Measurements from ENCODE around the gene FEZF1.

FEZF1 gene

GRCh38 chr7:122327969-122328368 lies 23.4 kb upstream of the FEZF1 start:
- Histone ChIP-seq H3K27ac (ENCODE audit: insufficient read depth, low read length, poor library complexity, severe bottlenecking) (no peak overlapping the region), H3K36me3 (ENCODE audit: control insufficient read depth, insufficient read depth, low read length) (no peaks in the 10 kb centered on the region), H3K4me3 (ENCODE audit: insufficient read depth, low read depth, low read length, poor library complexity, severe bottlenecking) (no peak overlapping the region), H3K9me3 (ENCODE audit: control insufficient read depth, low read length) (no peaks in the 10 kb centered on the region), H3K27me3 (replicated peaks; ENCODE audit: control insufficient read depth, insufficient read depth, low read length, poor library complexity, severe bottlenecking) (no peaks in the 10 kb centered on the region), H3K4me1 (ENCODE audit: control insufficient read depth, insufficient read depth, low read length, poor library complexity, severe bottlenecking) (no peaks in the 10 kb centered on the region)
- DNase-seq: no peak

GRCh38 chr7:122316467-122317388 lies 12.2 kb upstream of the FEZF1 start:
- no peak overlapping the region for H3K27ac ChIP-seq (ENCODE audit: insufficient read depth, low read length, poor library complexity, severe bottlenecking)
- H3K4me1 ChIP-seq (ENCODE audit: control insufficient read depth, insufficient read depth, low read length, poor library complexity, severe bottlenecking): no peaks in the 10 kb centered on the region
- no peaks in the 10 kb centered on the region for H3K9me3 ChIP-seq (ENCODE audit: control insufficient read depth, low read length)
- DNase-seq: no peak
- peaks cover 17% of the 10 kb centered on the region for H3K27me3 ChIP-seq (replicated peaks; ENCODE audit: control insufficient read depth, insufficient read depth, low read length, poor library complexity, severe bottlenecking)
- no peaks in the 10 kb centered on the region for H3K36me3 ChIP-seq (ENCODE audit: control insufficient read depth, insufficient read depth, low read length)
- H3K4me3 ChIP-seq (ENCODE audit: insufficient read depth, low read depth, low read length, poor library complexity, severe bottlenecking): no peak overlapping the region

- Histone ChIP-seq H3K27me3 (replicated peaks; ENCODE audit: control insufficient read depth, insufficient read depth, low read length, poor library complexity, severe bottlenecking) (peaks cover 22% of the 10 kb centered on the region), H3K27ac (ENCODE audit: insufficient read depth, low read length, poor library complexity, severe bottlenecking) (no peak overlapping the region), H3K4me3 (ENCODE audit: insufficient read depth, low read depth, low read length, poor library complexity, severe bottlenecking) (no peak overlapping the region), H3K36me3 (ENCODE audit: control insufficient read depth, insufficient read depth, low read length) (no peaks in the 10 kb centered on the region), H3K4me1 (ENCODE audit: control insufficient read depth, insufficient read depth, low read length, poor library complexity, severe bottlenecking) (no peaks in the 10 kb centered on the region), H3K9me3 (ENCODE audit: control insufficient read depth, low read length) (no peaks in the 10 kb centered on the region)
- DNase-seq: no peak
Measured at GRCh38 chr7:122315507-122316466, 11.2 kb upstream of the FEZF1 start.

- DNase-seq: no peak
- H3K4me3 ChIP-seq (ENCODE audit: insufficient read depth, low read depth, low read length, poor library complexity, severe bottlenecking): no peak overlapping the region
- no peaks in the 10 kb centered on the region for H3K4me1 ChIP-seq (ENCODE audit: control insufficient read depth, insufficient read depth, low read length, poor library complexity, severe bottlenecking)
- H3K36me3 ChIP-seq (ENCODE audit: control insufficient read depth, insufficient read depth, low read length): no peaks in the 10 kb centered on the region
- no peak overlapping the region for H3K27ac ChIP-seq (ENCODE audit: insufficient read depth, low read length, poor library complexity, severe bottlenecking)
- H3K27me3 ChIP-seq (replicated peaks; ENCODE audit: control insufficient read depth, insufficient read depth, low read length, poor library complexity, severe bottlenecking): peaks cover 30% of the 10 kb centered on the region
- no peaks in the 10 kb centered on the region for H3K9me3 ChIP-seq (ENCODE audit: control insufficient read depth, low read length)
Measured at GRCh38 chr7:122314284-122314683, 9.7 kb upstream of the FEZF1 start.

- Histone ChIP-seq H3K36me3 (ENCODE audit: control insufficient read depth, insufficient read depth, low read length) (no peaks in the 10 kb centered on the region), H3K27ac (ENCODE audit: insufficient read depth, low read length, poor library complexity, severe bottlenecking) (no peak overlapping the region), H3K4me1 (ENCODE audit: control insufficient read depth, insufficient read depth, low read length, poor library complexity, severe bottlenecking) (no peaks in the 10 kb centered on the region), H3K9me3 (ENCODE audit: control insufficient read depth, low read length) (no peaks in the 10 kb centered on the region), H3K27me3 (replicated peaks; ENCODE audit: control insufficient read depth, insufficient read depth, low read length, poor library complexity, severe bottlenecking) (peaks cover 38% of the 10 kb centered on the region), H3K4me3 (ENCODE audit: insufficient read depth, low read depth, low read length, poor library complexity, severe bottlenecking) (no peak overlapping the region)
- no peak for DNase-seq
Measured at GRCh38 chr7:122312789-122313188, 8.2 kb upstream of the FEZF1 start.

GRCh38 chr7:122311734-122312450 lies 7.3 kb upstream of the FEZF1 start:
- H3K27ac ChIP-seq (ENCODE audit: insufficient read depth, low read length, poor library complexity, severe bottlenecking): no peak overlapping the region
- no peak overlapping the region for H3K4me3 ChIP-seq (ENCODE audit: insufficient read depth, low read depth, low read length, poor library complexity, severe bottlenecking)
- no peaks in the 10 kb centered on the region for H3K36me3 ChIP-seq (ENCODE audit: control insufficient read depth, insufficient read depth, low read length)
- H3K9me3 ChIP-seq (ENCODE audit: control insufficient read depth, low read length): no peaks in the 10 kb centered on the region
- DNase-seq: no peak
- H3K4me1 ChIP-seq (ENCODE audit: control insufficient read depth, insufficient read depth, low read length, poor library complexity, severe bottlenecking): no peaks in the 10 kb centered on the region
- H3K27me3 ChIP-seq (replicated peaks; ENCODE audit: control insufficient read depth, insufficient read depth, low read length, poor library complexity, severe bottlenecking): peaks cover 43% of the 10 kb centered on the region

GRCh38 chr7:122311050-122311700 lies 6.6 kb upstream of the FEZF1 start:
- Histone ChIP-seq H3K27ac (ENCODE audit: insufficient read depth, low read length, poor library complexity, severe bottlenecking) (no peak overlapping the region), H3K36me3 (ENCODE audit: control insufficient read depth, insufficient read depth, low read length) (no peaks in the 10 kb centered on the region), H3K27me3 (replicated peaks; ENCODE audit: control insufficient read depth, insufficient read depth, low read length, poor library complexity, severe bottlenecking) (peaks cover 43% of the 10 kb centered on the region), H3K4me3 (ENCODE audit: insufficient read depth, low read depth, low read length, poor library complexity, severe bottlenecking) (no peak overlapping the region), H3K4me1 (ENCODE audit: control insufficient read depth, insufficient read depth, low read length, poor library complexity, severe bottlenecking) (no peaks in the 10 kb centered on the region), H3K9me3 (ENCODE audit: control insufficient read depth, low read length) (no peaks in the 10 kb centered on the region)
- no peak for DNase-seq

GRCh38 chr7:122310119-122311021 lies 5.8 kb upstream of the FEZF1 start:
- peaks cover 35% of the 10 kb centered on the region for H3K27me3 ChIP-seq (replicated peaks; ENCODE audit: control insufficient read depth, insufficient read depth, low read length, poor library complexity, severe bottlenecking)
- no peak for DNase-seq
- H3K4me1 ChIP-seq (ENCODE audit: control insufficient read depth, insufficient read depth, low read length, poor library complexity, severe bottlenecking): no peaks in the 10 kb centered on the region
- no peaks in the 10 kb centered on the region for H3K9me3 ChIP-seq (ENCODE audit: control insufficient read depth, low read length)
- H3K4me3 ChIP-seq (ENCODE audit: insufficient read depth, low read depth, low read length, poor library complexity, severe bottlenecking): no peak overlapping the region
- H3K27ac ChIP-seq (ENCODE audit: insufficient read depth, low read length, poor library complexity, severe bottlenecking): no peak overlapping the region
- no peaks in the 10 kb centered on the region for H3K36me3 ChIP-seq (ENCODE audit: control insufficient read depth, insufficient read depth, low read length)

All from effector memory CD4-positive, alpha-beta T cell (primary cell).